Uterus (tissue), 2 donors: ENCODE results near the gene DDX5.

Experiments used
- POLR2A ChIP-seq, 2 donors: fragments of 450-650 bp; IDR thresholded peaks; one replicate each; pipeline ENCODE4 v1.6.1; 2016; ENCODE audit warnings: antibody characterized with exemption in 2 of 2, mild to moderate bottlenecking in 1 of 2, moderate library complexity in 1 of 2
- TF ChIP-seq, protein P1 (sequence below), 4 experiments: fragments of 200-600 bp in 2 of 4; fragments of 450-650 bp in 2 of 4; sonication (generic) in 2 of 4; IDR thresholded peaks; one replicate each; pipeline ENCODE4 v1.5.1; 2016 to 2019; ENCODE audit warnings: antibody characterized with exemption in 4 of 4, mild to moderate bottlenecking in 2 of 4, moderate library complexity in 1 of 4

DNA sequence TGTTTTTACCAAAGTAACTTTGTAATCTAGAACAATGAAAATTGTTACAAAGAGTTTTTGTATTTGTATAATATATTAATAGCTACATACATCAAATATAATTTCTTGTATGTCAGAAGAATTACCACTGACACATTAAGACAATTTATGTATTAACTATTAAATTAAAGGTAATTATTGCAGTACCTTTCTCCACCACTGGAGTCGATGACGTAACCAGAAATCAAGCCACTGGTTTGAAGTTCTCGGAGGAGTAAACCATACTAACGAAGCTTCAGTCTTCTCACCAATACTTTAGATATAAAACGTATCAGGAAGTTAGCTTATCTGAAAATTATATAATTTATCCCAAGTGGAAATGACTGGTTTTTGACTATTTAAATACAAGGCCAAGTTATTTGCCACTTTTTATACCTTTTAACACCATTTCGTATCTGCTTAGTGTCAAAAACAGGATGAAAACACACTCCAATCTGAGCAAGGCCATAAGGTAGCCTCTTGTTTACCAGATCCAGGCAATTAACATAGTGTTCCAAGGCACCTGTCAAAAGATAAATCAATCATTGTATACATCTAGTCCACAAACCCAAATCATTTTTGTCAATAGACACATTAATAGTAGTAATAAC lies 13.5 kb downstream of the DDX5 start:
- TF ChIP-seq, protein P1, sequence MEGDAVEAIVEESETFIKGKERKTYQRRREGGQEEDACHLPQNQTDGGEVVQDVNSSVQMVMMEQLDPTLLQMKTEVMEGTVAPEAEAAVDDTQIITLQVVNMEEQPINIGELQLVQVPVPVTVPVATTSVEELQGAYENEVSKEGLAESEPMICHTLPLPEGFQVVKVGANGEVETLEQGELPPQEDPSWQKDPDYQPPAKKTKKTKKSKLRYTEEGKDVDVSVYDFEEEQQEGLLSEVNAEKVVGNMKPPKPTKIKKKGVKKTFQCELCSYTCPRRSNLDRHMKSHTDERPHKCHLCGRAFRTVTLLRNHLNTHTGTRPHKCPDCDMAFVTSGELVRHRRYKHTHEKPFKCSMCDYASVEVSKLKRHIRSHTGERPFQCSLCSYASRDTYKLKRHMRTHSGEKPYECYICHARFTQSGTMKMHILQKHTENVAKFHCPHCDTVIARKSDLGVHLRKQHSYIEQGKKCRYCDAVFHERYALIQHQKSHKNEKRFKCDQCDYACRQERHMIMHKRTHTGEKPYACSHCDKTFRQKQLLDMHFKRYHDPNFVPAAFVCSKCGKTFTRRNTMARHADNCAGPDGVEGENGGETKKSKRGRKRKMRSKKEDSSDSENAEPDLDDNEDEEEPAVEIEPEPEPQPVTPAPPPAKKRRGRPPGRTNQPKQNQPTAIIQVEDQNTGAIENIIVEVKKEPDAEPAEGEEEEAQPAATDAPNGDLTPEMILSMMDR (IDR thresholded peaks at IDR 0.05), result peak in 2 of 4 experiments; percentile 35 to 41
- no peak for TF ChIP-seq POLR2A (IDR thresholded peaks at IDR 0.05)
